HuH-7 (cell line): ENCODE data around the gene TBATA.
"Not testable (repeated sequence)": the region's sequence is repeated elsewhere in the genome, so short reads cannot be mapped to it uniquely, and the experiment has no call there.

Experiments
- DNase-seq: peaks from one replicate; pipeline ENCODE4 v3.0.0; 2011; ENCODE audit warnings: low spot score

The TBATA gene

DNA sequence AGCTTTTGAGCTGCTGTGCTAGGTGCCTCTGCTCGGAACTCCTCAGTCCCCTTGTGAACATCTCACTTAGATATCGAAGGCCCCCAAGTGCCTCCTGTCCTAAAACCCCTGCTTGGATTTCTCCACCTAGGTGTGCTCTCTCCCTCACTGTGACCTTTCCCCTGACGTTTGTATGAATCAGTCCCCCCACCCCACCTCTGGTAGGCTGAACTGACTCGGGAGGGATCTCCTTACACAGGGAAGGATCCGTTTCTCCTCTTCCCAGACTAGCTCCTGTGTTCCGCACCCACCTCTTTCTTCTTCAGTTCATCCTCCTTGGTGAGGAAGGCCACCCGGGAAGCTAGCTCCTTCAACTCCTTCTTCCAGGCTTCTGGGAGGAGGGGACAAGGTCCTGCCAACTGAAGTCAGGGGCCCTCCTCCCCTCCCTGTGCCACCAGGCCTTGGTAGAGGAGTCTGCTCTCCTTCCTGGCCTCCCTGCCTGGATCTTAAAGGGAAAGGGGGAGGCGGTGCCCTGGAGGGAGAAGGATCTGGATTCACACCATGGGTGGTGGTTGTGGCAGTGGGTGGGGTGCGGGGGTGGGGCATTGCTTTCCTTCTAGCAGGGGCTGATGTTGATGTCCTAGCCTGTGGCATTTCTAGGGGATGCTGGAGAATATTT is 6.8 kb downstream of the TBATA start:
- DNase-seq, result no peak

- DNase-seq, result no peak
Observed at GRCh38 chr10:70777063-70777875, 7.9 kb downstream of the TBATA start.

DNA sequence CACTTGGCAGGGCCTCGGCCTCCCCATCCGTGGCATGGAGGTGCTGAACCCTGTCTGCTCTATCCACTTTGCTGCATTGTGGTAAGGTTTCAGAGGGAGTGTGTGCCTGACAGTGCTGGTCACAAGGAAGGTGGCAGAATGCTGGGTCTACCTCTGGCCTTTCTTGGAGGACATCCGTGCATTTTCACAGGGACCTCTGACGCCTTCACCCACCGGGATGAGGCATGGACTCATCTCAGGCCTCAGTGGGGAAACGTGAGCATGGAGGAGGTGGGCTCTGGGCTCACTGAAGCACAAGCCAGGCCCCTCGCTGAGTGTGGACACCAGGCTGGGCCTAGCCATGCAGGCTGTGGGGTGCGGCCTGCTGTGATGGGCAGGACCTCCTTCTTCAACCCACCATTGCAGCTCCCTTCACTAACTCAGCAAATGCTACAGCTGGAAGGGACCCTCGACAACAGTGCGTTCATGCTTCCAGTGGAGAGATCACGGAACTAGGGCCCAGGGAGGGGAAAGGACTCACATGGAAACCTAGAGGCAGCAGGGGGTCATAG is 8.6 kb downstream of the TBATA start:
- no peak for DNase-seq

GRCh38 chr10:70775679-70776454 is 9.3 kb downstream of the TBATA start:
- DNase-seq, result no peak

DNA sequence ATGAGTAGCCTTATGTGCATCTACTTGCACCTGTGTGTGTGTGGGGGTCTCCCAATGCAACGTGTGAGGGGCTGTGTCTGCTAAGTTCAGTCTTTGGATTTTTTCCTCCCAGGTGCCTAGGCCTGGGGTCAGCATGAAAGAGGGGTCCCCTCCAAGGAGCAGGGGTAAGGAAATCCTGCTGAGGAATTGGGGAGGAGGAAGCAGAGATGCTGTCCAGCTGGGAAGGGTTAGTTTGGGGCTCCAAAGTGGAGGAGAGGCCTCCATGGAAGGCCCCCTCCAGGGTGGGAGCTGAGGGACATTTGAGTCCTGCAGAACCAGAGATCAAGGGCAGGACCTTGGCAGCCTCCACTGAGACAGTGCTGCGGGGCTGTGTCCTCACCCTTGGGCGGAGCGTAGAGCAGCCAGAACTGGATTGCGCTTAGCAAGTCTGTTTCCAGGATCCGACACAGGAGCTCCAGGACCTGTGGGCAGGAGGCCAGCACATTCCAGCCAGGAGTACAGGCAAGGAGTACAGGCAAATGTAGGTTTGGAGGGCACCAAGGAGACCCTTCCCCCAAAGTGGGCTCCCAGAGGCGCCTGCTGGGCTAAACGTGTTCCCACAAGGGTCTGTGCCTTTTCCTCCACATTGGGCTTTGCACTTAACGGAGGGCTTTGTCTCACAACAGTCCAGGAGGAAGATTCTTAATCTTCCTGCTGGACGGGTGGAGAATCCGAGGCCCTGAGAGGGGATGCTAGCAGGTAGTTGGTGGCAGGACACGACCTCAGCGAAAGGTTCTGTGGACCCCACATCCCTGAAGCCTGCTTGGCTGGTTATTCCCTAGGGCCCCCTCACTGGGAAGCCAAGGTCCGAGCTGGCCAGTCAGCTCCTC is 10.1 kb downstream of the TBATA start:
- DNase-seq, result no peak

- no peak for DNase-seq
Observed at GRCh38 chr10:70773965-70774809, 11.0 kb downstream of the TBATA start.

DNA sequence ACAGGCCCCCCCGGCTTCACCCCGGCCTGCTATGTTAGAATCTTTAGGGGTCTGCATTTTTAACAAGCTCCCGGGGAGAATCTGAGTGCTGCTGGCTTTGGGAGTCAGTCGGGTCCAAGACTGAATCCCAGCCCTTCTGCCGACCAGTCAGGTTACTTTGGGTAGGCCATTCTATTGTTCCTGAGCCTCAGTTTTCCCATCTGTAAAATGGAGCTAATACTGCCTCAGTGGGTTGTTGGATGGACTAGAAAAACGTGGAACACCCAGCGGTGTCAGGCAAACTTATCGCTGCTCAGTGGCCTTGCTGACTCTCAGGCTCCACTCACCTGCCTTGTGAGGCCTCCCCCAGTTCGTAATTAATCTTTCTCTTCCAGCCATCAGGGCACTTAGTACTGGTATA is 11.7 kb downstream of the TBATA start:
- no peak for DNase-seq

DNA sequence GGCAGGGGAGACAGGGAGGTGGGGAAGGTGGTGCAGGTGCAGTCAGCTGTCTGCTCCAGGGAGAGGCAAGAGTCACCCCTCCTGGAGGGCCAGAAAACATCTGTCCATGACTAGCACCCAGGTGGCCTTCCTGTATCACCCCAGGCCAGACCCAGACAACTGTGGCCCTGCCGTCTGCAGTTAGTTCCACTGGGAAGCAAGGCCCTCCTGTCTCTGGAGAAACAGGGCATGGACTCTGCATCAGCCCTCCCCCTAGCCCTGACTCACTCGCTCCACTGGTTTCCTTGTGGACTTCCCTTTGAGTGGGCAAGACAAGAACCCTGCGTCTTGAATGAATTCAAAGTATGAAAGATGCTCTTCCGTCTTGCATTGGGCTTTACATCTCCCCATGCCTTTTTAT is 12.6 kb downstream of the TBATA start:
- DNase-seq, result no peak

- no peak for DNase-seq
Observed at GRCh38 chr10:70771311-70772194, 13.6 kb downstream of the TBATA start.

DNA sequence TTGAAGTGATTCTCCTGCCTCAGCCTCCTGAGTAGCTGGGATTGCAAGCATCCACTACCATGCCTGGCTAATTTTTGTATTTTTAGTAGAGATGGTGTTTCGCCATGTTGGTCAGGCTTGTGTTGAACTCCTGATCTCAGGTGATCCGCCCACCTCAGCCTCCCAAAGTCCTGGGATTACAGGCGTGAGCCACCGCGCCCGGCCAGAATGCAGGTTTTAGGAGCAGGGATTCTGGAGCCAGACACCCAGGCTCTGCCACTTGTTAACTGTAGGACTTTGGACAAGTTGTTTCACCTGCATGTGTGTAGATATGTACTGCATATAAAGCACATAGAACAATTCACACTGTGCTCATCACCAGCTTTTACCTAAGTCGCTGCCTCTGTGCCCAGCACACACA is 14.7 kb downstream of the TBATA start:
- not testable (repeated sequence) for DNase-seq

- DNase-seq, result no peak
Observed at GRCh38 chr10:70770001-70770400, 15.2 kb downstream of the TBATA start.

GRCh38 chr10:70769121-70769520 is 16.1 kb downstream of the TBATA start:
- DNase-seq, result no peak

- not testable (repeated sequence) for DNase-seq
Observed at GRCh38 chr10:70768026-70768685, 17.0 kb downstream of the TBATA start.

DNA sequence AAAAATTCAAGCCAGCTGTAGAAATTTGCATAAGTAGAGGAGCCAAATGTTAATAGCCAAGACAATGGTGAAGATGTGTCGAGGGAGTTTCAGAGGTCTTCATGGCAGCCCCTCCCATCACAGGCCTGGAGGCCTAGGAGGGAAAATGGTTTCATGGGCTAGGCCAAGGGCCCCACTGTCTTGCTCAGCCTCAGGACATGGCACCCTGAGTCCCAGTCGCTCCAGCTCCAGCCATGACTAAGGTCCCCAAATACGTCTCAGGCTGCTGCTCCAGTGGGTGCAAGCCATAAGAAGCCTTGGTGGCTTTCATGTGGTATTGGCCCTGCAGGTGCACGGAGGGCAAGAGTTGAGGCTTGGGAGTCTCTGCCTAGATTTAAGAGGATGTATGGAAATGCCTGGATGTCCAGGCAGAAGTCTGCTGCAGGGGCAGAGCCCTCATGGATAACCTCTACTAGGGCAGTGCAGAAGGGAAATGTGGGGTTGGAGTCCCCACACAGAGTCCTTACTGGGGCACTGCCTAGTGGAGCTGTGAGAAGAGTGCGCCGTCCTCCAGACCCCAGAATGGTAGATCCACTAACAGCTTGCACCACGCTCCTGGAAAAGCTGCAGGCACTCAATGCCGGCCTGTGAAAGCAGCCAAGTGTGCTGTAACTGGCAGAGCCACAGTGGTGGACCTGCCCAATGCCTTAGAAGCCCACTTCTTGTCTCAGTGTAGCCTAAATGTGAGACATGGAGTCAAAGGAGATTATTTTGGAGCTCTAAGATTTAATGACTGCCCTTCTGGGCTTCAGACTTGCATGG is 19.2 kb downstream of the TBATA start:
- no peak for DNase-seq

DNA sequence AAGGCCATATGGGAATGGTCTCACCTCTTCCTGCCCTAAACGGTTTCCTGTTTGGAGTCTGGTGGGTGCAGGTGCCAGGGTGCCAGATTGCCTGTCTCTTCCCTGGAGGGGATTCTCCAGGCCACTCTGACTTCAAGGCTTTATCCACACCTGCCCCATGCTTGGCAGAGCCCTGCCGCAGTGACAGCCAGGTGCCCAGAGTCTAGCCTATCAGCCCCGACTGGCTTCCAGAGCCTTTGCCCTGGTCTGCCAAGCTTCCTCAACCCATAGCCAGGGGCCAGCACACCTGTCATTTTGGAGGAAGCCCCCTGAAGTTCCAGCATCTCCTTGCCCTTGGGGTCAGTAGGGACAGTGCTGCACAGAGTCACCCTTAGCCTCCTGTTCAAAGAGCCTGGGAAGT is 21.6 kb downstream of the TBATA start:
- no peak for DNase-seq

- DNase-seq, result no peak
Observed at GRCh38 chr10:70762441-70763175, 22.6 kb downstream of the TBATA start.

DNA sequence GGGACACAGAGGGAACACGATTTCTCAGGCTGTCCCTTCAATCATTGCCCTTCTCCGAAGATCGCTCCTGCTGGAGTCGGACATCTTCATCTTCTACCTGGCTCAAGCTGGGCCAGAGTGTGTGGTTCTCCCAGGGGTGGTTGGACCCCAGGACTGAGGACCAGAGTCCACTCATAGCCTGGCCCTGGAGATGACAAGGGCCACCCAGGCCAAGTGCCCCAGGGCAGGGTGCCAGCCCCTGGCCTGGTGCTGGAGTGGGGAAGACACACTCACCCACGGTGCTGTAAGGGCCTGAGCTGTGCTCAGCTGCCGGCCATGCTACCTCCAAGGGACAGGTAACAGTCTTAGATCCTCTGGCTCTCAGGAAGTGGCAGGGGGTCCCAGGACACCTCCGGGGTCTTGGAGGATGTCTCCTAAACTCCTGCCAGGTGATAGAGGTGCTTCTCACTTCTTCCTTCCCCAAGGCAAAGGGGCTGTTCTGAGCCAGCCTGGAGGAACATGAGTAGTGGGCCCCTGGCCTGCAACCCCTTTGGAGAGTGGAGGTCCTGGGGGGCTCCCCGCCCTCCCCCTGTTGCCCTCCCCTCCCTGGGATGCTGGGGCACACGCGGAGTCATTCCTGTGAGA is 23.3 kb downstream of the TBATA start:
- no peak for DNase-seq
